Neural cell (in vitro differentiated cells): Measurements from ENCODE around the gene GLT6D1. TPM values are rescaled to one million over a fixed set of nuclear protein-coding genes. Genes with fewer than 3 reads are reported as not detected.

Experiments used
- H2AFZ ChIP-seq: fragments of 200-600, 300-800 bp; sonication (generic), shearing (Covaris generic); 2 replicates; pipeline ENCODE4 v1.6.0; 2014; ENCODE audit warnings: low read depth, mild to moderate bottlenecking, antibody characterized with exemption, low read length, moderate library complexity
- H3F3A ChIP-seq: fragments of 200-600 bp; shearing (Covaris generic); 2 replicates; pipeline ENCODE4 v1.6.1; 2016; ENCODE audit warnings: mild to moderate bottlenecking, moderate library complexity, mixed read lengths, antibody characterized with exemption, low read length; ENCODE audit not compliant: insufficient read depth, poor library complexity, severe bottlenecking
- H3K27ac ChIP-seq: fragments of 200-600, 300-800 bp; sonication (generic), shearing (Covaris generic); 2 replicates; pipeline ENCODE4 v1.5.1; 2014; ENCODE audit warnings: mild to moderate bottlenecking, low read length, moderate library complexity
- H3K27me3 ChIP-seq: fragments of 300-800, 200-600 bp; sonication (generic), shearing (Covaris generic); 2 replicates; pipeline ENCODE4 v1.6.0; 2014; ENCODE audit warnings: mild to moderate bottlenecking, low read depth, low read length, moderate library complexity; ENCODE audit not compliant: insufficient read depth
- H3K36me3 ChIP-seq: fragments of 300-800, 200-600 bp; sonication (generic), shearing (Covaris generic); 2 replicates; pipeline ENCODE4 v1.5.1; 2014; ENCODE audit warnings: mild to moderate bottlenecking, antibody characterized with exemption, low read length, moderate library complexity; ENCODE audit not compliant: insufficient read depth
- H3K4me2 ChIP-seq: fragments of 300-800, 200-600 bp; sonication (generic), shearing (Covaris generic); 2 replicates; pipeline ENCODE4 v1.6.0; 2014; ENCODE audit warnings: mild to moderate bottlenecking, low read length
- H3K4me3 ChIP-seq: fragments of 300-800, 200-600 bp; sonication (generic), shearing (Covaris generic); 2 replicates; pipeline ENCODE4 v1.5.1; 2014; ENCODE audit warnings: mild to moderate bottlenecking, low read length, moderate library complexity
- H3K79me2 ChIP-seq: fragments of 200-600 bp; shearing (Covaris generic); replicated peaks from 2 replicates; pipeline ENCODE4 v1.6.0; 2014; ENCODE audit warnings: mild to moderate bottlenecking, low read length, moderate library complexity; ENCODE audit not compliant: insufficient read depth
- H3K9ac ChIP-seq: fragments of 300-800, 200-600 bp; sonication (generic), shearing (Covaris generic); 2 replicates; pipeline ENCODE4 v1.6.1; 2016; ENCODE audit warnings: mild to moderate bottlenecking, low read length, mixed read lengths
- H3K9me2 ChIP-seq: fragments of 200-600 bp; shearing (Covaris generic); 2 replicates; pipeline ENCODE4 v1.6.1; 2016; ENCODE audit warnings: mild to moderate bottlenecking, low read length, mixed read lengths; ENCODE audit not compliant: insufficient read depth
- H3K9me3 ChIP-seq: fragments of 200-600, 300-800 bp; sonication (generic), shearing (Covaris generic); 2 replicates; pipeline ENCODE4 v1.6.1; 2016; ENCODE audit warnings: mild to moderate bottlenecking, mixed run types, low read length, moderate library complexity, mixed read lengths
- H4K20me1 ChIP-seq: fragments of 200-600 bp; shearing (Covaris generic); 2 replicates; pipeline ENCODE4 v1.6.1; 2016; ENCODE audit warnings: mild to moderate bottlenecking, mixed run types; ENCODE audit not compliant: insufficient read depth
- EP300 ChIP-seq: fragments of 450-650 bp; conservative IDR thresholded peaks from 2 replicates; pipeline ENCODE4 v1.6.1; 2014; ENCODE audit warnings: antibody characterized with exemption, mild to moderate bottlenecking, moderate library complexity; ENCODE audit not compliant: poor library complexity, severe bottlenecking
- EZH2 ChIP-seq: fragments of 200-600, 300-800 bp; shearing (Covaris generic), sonication (generic); IDR thresholded peaks from 2 replicates; pipeline ENCODE4 v1.6.1; 2014; ENCODE audit warnings: antibody characterized with exemption, low read length, borderline replicate concordance, mild to moderate bottlenecking; ENCODE audit not compliant: insufficient read depth, poor library complexity, severe bottlenecking
- MXI1 ChIP-seq: fragments of 450-650 bp; conservative IDR thresholded peaks from 2 replicates; pipeline ENCODE4 v1.6.1; 2014; ENCODE audit warnings: antibody characterized with exemption, mild to moderate bottlenecking; ENCODE audit not compliant: poor library complexity, severe bottlenecking
- POLR2AphosphoS5 ChIP-seq: IDR thresholded peaks from 2 replicates; pipeline ENCODE4 v1.6.1; 2012
- RAD21 ChIP-seq: fragments of 450-650 bp; conservative IDR thresholded peaks from 2 replicates; pipeline ENCODE4 v1.6.1; 2014; ENCODE audit warnings: antibody characterized with exemption, mild to moderate bottlenecking, moderate library complexity
- SMC3 ChIP-seq: fragments of 450-650 bp; conservative IDR thresholded peaks from 2 replicates; pipeline ENCODE4 v1.6.1; 2014; ENCODE audit warnings: antibody characterized with exemption, mild to moderate bottlenecking, moderate library complexity; ENCODE audit not compliant: poor library complexity
- TAF1 ChIP-seq: IDR thresholded peaks from 2 replicates; pipeline ENCODE4 v1.6.1; 2012; ENCODE audit warnings: low read depth
- polyA plus RNA-seq: library from polyadenylated mRNA; depleted of rRNA; stranded (reverse); fragments of >200 nt; gene quantifications from 2 replicates; pipeline ENCODE4 v1.2.3, GENCODE V29; 2014
- TF ChIP-seq, protein P1 (sequence below): fragments of 450-650 bp; IDR thresholded peaks from 2 replicates; pipeline ENCODE4 v1.5.1; 2014; ENCODE audit warnings: antibody characterized with exemption, mild to moderate bottlenecking, moderate library complexity; ENCODE audit not compliant: poor library complexity, severe bottlenecking
- TF ChIP-seq, protein P2 (sequence below): IDR thresholded peaks from 2 replicates; pipeline ENCODE4 v1.6.1; 2012; ENCODE audit warnings: borderline replicate concordance

The GLT6D1 gene
- polyA plus RNA-seq, 1 donor from 2014 or later: not detected

DNA sequence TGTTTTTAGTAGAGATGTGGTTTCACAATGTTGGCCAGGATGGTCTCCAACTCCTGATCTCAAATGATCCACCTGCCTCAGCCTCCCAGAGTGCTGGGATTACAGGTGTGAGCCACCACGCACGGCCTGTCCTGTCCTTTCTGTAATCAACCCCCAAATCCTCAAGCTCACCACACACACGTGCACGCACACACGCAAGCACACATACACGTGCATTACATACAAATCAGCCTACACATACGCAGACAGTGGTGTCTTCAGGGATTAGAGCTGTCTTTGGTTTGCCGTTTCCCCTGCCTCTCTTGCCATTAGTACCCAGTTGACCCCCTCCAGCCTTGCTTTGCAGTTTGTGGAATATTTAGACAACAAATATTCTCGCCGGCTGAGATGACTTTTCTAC lies 6.5 kb downstream of the GLT6D1 start:
- H4K20me1 ChIP-seq: no peaks in the 10 kb centered on the region
- H3F3A ChIP-seq: no peaks in the 10 kb centered on the region
- H3K4me3 ChIP-seq: no peak overlapping the region
- H3K9me2 ChIP-seq: no peaks in the 10 kb centered on the region
- H3K79me2 ChIP-seq: no peaks in the 10 kb centered on the region
- no peak overlapping the region for H2AFZ ChIP-seq
- no peaks in the 10 kb centered on the region for H3K27me3 ChIP-seq
- peaks cover 4% of the 10 kb centered on the region for H3K9me3 ChIP-seq
- TF ChIP-seq EZH2: no peak
- TF ChIP-seq EP300: no peak
- no peak for TF ChIP-seq TAF1
- no peak for TF ChIP-seq SMC3
- TF ChIP-seq POLR2AphosphoS5: no peak
- TF ChIP-seq RAD21: no peak
- TF ChIP-seq, protein P1, sequence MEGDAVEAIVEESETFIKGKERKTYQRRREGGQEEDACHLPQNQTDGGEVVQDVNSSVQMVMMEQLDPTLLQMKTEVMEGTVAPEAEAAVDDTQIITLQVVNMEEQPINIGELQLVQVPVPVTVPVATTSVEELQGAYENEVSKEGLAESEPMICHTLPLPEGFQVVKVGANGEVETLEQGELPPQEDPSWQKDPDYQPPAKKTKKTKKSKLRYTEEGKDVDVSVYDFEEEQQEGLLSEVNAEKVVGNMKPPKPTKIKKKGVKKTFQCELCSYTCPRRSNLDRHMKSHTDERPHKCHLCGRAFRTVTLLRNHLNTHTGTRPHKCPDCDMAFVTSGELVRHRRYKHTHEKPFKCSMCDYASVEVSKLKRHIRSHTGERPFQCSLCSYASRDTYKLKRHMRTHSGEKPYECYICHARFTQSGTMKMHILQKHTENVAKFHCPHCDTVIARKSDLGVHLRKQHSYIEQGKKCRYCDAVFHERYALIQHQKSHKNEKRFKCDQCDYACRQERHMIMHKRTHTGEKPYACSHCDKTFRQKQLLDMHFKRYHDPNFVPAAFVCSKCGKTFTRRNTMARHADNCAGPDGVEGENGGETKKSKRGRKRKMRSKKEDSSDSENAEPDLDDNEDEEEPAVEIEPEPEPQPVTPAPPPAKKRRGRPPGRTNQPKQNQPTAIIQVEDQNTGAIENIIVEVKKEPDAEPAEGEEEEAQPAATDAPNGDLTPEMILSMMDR: no peak
- TF ChIP-seq, protein P2, sequence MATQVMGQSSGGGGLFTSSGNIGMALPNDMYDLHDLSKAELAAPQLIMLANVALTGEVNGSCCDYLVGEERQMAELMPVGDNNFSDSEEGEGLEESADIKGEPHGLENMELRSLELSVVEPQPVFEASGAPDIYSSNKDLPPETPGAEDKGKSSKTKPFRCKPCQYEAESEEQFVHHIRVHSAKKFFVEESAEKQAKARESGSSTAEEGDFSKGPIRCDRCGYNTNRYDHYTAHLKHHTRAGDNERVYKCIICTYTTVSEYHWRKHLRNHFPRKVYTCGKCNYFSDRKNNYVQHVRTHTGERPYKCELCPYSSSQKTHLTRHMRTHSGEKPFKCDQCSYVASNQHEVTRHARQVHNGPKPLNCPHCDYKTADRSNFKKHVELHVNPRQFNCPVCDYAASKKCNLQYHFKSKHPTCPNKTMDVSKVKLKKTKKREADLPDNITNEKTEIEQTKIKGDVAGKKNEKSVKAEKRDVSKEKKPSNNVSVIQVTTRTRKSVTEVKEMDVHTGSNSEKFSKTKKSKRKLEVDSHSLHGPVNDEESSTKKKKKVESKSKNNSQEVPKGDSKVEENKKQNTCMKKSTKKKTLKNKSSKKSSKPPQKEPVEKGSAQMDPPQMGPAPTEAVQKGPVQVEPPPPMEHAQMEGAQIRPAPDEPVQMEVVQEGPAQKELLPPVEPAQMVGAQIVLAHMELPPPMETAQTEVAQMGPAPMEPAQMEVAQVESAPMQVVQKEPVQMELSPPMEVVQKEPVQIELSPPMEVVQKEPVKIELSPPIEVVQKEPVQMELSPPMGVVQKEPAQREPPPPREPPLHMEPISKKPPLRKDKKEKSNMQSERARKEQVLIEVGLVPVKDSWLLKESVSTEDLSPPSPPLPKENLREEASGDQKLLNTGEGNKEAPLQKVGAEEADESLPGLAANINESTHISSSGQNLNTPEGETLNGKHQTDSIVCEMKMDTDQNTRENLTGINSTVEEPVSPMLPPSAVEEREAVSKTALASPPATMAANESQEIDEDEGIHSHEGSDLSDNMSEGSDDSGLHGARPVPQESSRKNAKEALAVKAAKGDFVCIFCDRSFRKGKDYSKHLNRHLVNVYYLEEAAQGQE: no peak
- TF ChIP-seq MXI1: no peak
- no peak overlapping the region for H3K27ac ChIP-seq
- no peak overlapping the region for H3K4me2 ChIP-seq
- H3K9ac ChIP-seq: no peak overlapping the region
- no peaks in the 10 kb centered on the region for H3K36me3 ChIP-seq

DNA sequence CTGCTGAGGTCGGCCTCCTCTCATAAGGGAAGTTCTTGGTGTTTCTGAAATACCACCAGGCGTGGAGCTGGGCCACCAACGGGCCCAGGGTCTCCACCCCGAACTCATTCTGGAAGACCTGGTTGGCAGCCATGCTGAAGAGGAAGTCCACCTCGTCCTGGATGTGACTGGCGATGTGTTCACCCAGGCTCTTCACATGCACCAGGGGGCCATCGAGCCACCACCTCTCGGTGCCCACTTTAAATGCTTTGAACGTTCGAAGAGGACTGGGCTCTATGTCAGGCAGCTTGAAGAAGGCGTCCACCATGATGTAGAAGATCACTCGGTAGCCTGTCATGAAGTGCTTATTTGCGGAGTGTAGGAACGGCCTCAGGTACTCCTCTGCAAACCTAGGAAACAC lies 15.1 kb downstream of the GLT6D1 start:
- Histone ChIP-seq H3K4me2 (no peak overlapping the region), H4K20me1 (no peaks in the 10 kb centered on the region), H3K79me2 (no peaks in the 10 kb centered on the region), H3K9me2 (no peaks in the 10 kb centered on the region), H2AFZ (no peak overlapping the region), H3K36me3 (no peaks in the 10 kb centered on the region), H3K27ac (no peak overlapping the region), H3K9ac (no peak overlapping the region), H3K4me3 (no peak overlapping the region), H3K27me3 (no peaks in the 10 kb centered on the region), H3K9me3 (peaks cover 4% of the 10 kb centered on the region), H3F3A (no peaks in the 10 kb centered on the region)
- TF ChIP-seq, protein P2: no peak
- TF ChIP-seq EZH2 (no peak), EP300 (no peak), POLR2AphosphoS5 (no peak)
- TF ChIP-seq, protein P1: no peak
